ENCODE results near the gene LIN37. TPM values are rescaled to one million over a fixed set of nuclear protein-coding genes. Genes with fewer than 3 reads are reported as not detected.

The LIN37 gene
- polyA plus RNA-seq, 1 donor (not counting 4 experiments of a cell fraction or from before 2014, with no cell fraction given): 6.7 TPM

GRCh38 chr19:35727053-35727955 is 21.1 kb upstream of the LIN37 start:
- H4K20me1 ChIP-seq (ENCODE audit: control insufficient read depth, extremely low read depth, insufficient read depth, low read length): no peaks in the 10 kb centered on the region
- no peak overlapping the region for H3K9ac ChIP-seq (ENCODE audit: control insufficient read depth, extremely low read depth, insufficient read depth, low read length)
- H3K4me1 ChIP-seq (ENCODE audit: control insufficient read depth, extremely low read depth, insufficient read depth, low read length): no peaks in the 10 kb centered on the region
- H3K27me3 ChIP-seq (ENCODE audit: control insufficient read depth, extremely low read depth, insufficient read depth, low read length): no peaks in the 10 kb centered on the region
- H3K4me2 ChIP-seq (ENCODE audit: control insufficient read depth, extremely low read depth, insufficient read depth, low read depth, low read length): no peak overlapping the region
- no peak overlapping the region for H3K27ac ChIP-seq (ENCODE audit: control insufficient read depth, insufficient read depth, low read length)
- no peak for DNase-seq (ENCODE audit: low read depth, low spot score)
- no peak for FAIRE-seq
- H3K9me3 ChIP-seq (ENCODE audit: control insufficient read depth, low read depth, low read length): no peaks in the 10 kb centered on the region
- H3K9me1 ChIP-seq (ENCODE audit: control insufficient read depth, extremely low read depth, insufficient read depth, low read length): no peaks in the 10 kb centered on the region
- peaks cover 13% of the 10 kb centered on the region for H3K79me2 ChIP-seq (ENCODE audit: control insufficient read depth, insufficient read depth, low read length)
- H2AFZ ChIP-seq (ENCODE audit: control insufficient read depth, low read length): no peak overlapping the region
- TF ChIP-seq CTCF (optimal IDR thresholded peaks at IDR 0.05 in 1 of 3, IDR thresholded peaks at IDR 0.05 in 1 of 3, conservative IDR thresholded peaks at IDR 0.05 in 1 of 3; ENCODE audit: extremely low read depth in 1 of 3, insufficient read depth in 2 of 3, low read length in 3 of 3) (no peak), EZH2 (IDR thresholded peaks at IDR 0.05; ENCODE audit: low read length) (no peak)
- H3K4me3 ChIP-seq (ENCODE audit: control insufficient read depth in 2 of 3, extremely low read depth in 1 of 3, insufficient read depth in 2 of 3, low read depth in 1 of 3, low read length in 3 of 3): no peak overlapping the region
- dilution Hi-C loops (cut with MboI; ENCODE audit: extremely low pct_ligation_motif_present, low sequenced_read_pairs): no loop called here
- H3K36me3 ChIP-seq (ENCODE audit: control insufficient read depth in 2 of 2, extremely low read depth in 1 of 2, insufficient read depth in 2 of 2, low read length in 2 of 2): peaks cover 69 to 74% of the 10 kb centered on the region in 2 experiments

- FAIRE-seq: no peak
- no peaks in the 10 kb centered on the region for H4K20me1 ChIP-seq (ENCODE audit: control insufficient read depth, extremely low read depth, insufficient read depth, low read length)
- no peak overlapping the region for H3K4me2 ChIP-seq (ENCODE audit: control insufficient read depth, extremely low read depth, insufficient read depth, low read depth, low read length)
- dilution Hi-C loops (cut with MboI; ENCODE audit: extremely low pct_ligation_motif_present, low sequenced_read_pairs): no loop called here
- no peaks in the 10 kb centered on the region for H3K4me1 ChIP-seq (ENCODE audit: control insufficient read depth, extremely low read depth, insufficient read depth, low read length)
- H3K36me3 ChIP-seq (ENCODE audit: control insufficient read depth in 2 of 2, extremely low read depth in 1 of 2, insufficient read depth in 2 of 2, low read length in 2 of 2): peaks cover 62 to 72% of the 10 kb centered on the region in 2 experiments
- TF ChIP-seq CTCF (optimal IDR thresholded peaks at IDR 0.05 in 1 of 3, IDR thresholded peaks at IDR 0.05 in 1 of 3, conservative IDR thresholded peaks at IDR 0.05 in 1 of 3; ENCODE audit: extremely low read depth in 1 of 3, insufficient read depth in 2 of 3, low read length in 3 of 3) (no peak), EZH2 (IDR thresholded peaks at IDR 0.05; ENCODE audit: low read length) (no peak)
- H3K9me3 ChIP-seq (ENCODE audit: control insufficient read depth, low read depth, low read length): no peaks in the 10 kb centered on the region
- no peak overlapping the region for H2AFZ ChIP-seq (ENCODE audit: control insufficient read depth, low read length)
- H3K27me3 ChIP-seq (ENCODE audit: control insufficient read depth, extremely low read depth, insufficient read depth, low read length): no peaks in the 10 kb centered on the region
- H3K79me2 ChIP-seq (ENCODE audit: control insufficient read depth, insufficient read depth, low read length): peaks cover 5% of the 10 kb centered on the region
- H3K9me1 ChIP-seq (ENCODE audit: control insufficient read depth, extremely low read depth, insufficient read depth, low read length): no peaks in the 10 kb centered on the region
- H3K9ac ChIP-seq (ENCODE audit: control insufficient read depth, extremely low read depth, insufficient read depth, low read length): no peak overlapping the region
- DNase-seq (ENCODE audit: low read depth, low spot score): no peak
- H3K27ac ChIP-seq (ENCODE audit: control insufficient read depth, insufficient read depth, low read length): no peak overlapping the region
- H3K4me3 ChIP-seq (ENCODE audit: control insufficient read depth in 2 of 3, extremely low read depth in 1 of 3, insufficient read depth in 2 of 3, low read depth in 1 of 3, low read length in 3 of 3): no peak overlapping the region
Measured at GRCh38 chr19:35727956-35728706, 20.2 kb upstream of the LIN37 start.
